OCI-LY3 (cell line): Measurements from ENCODE around the gene PTPRM.

Experiments
- CTCF ChIP-seq: fragments of 200-600, 300-600 bp; sonication (generic); IDR thresholded peaks from 2 replicates; pipeline ENCODE4 v1.5.1; 2014; ENCODE audit warnings: antibody characterized with exemption, low read length, low read depth
- EZH2phosphoT487 ChIP-seq: fragments of 200-600 bp; shearing (Covaris generic); IDR thresholded peaks from 2 replicates; pipeline ENCODE4 v1.6.1; 2018; ENCODE audit warnings: antibody characterized with exemption, mixed run types, low read depth

DNA sequence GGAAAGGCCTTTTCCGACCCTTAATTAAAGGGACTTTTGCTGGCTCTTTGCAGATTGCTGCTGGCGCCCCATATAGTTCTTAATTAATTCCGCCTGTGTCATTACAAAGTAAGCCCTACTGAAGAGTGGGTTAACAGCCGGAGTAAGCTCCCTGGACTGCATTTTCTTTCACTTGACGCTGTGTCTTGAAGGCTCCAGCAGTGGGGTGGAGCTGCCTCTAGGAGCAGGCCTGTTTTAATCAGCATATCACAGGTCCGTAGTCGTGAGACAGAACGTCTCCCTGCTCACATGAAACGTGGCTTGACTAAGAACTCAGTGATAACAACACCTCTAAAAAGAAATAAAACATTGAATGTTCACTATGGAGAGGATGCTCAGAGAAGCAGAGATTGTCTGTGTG lies 712.2 kb downstream of the PTPRM start:
- TF ChIP-seq CTCF (no peak), EZH2phosphoT487 (no peak)
